ENCODE results near the gene MED22.
"Not testable (repeated sequence)": the region's sequence is repeated elsewhere in the genome, so short reads cannot be mapped to it uniquely, and the experiment has no call there.

MED22 gene

DNA sequence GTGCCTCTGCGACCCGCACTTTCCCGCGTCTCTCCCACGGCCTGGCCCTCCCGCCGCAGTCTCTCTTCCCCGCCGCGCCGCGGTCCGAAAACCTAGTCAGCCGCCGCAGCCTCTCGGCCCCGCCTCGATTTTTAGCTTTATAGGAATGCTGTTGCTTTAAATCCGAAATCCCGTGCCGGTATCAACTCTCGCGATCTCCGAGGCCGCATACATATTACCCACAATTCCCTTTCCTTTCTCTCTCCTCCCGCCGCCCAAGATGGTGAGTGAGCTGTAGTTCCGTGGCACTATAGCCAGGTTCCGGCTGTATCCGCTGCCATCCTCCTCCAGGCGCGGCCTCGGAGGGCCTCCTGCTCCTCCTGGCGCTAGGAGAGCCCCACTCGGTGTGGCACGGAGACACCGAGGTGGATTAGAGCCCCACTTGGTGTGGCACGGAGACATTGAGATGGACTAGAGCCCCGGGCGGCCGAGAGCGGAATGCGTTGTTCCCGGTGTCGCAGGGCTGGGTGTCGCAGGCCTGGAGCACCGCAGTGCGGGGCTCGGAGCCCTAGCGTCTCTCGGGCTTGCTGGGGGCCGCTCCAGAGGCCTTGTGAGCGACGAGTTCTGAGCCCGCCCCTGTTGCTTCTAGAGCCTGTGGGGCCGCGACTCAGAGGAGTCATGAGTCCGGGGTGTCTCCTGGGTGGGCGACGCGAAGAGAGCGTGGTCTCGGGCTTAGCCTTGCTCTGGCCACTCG lies at the start of gene MED22, which contains the start of gene RPL7A:
Gene MED22 (minus strand): TSS at position 147 of the 733 bp plus-strand sequence. CDS start 1,469 bp downstream, outside the sequence.
Gene RPL7A (plus strand): TSS at position 234 of the 733 bp plus-strand sequence. CDS start 26 bp downstream, at position 260.
- peak; percentile 97 for DNase-seq (ENCODE audit: low spot score)

GRCh38 chr9:133397370-133397769 lies 49.4 kb upstream of the MED22 start:
- no peak for DNase-seq (ENCODE audit: low spot score)

DNA sequence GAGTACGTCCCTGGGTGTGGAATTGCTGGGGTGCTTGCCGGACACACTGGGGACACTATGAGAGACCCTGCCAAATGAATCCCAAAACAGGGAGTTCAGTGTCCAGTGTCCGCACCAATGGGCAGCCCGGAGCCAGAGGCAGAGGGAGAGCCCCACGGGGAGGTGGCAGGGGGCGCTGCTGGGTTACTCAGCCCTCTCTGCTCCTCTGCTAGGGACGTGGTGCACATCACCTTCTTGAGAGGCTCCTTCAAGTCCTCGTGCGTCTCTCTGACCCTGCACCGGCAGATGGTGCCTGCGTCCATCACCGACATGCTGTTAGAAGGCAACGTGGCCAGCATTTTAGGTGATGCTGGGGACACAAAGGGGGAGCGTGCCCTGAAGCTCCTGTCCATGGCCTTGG lies 49.0 kb upstream of the MED22 start:
- DNase-seq (ENCODE audit: low spot score): no peak

DNA sequence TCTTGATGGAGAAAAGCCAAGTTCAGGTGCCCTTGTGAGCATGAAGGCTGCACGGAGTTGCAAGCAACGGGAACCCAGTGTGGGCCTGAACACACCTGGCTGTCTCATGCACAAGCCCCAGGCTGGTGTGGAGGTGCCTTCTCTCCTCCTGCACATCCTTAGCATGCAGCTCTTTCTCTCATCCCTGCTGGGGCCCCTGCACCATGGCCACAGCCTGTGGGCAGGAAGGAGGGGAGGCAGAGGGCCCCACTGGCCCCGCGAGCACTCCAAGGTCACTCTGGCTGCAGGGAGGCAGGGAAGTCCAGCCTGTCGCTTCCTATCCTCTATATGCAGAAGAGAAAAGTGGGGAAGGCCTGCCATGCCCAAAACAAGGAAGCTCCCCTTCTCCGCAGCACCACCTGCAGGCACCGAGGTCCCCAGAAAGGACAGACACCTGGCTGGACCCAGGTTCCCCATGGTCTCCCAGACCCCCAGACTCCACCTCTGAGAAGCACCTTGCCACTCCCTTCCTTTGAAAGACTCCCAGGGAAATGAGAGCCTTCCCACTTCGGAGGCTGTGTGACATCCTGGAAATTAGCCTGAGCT lies 46.8 kb upstream of the MED22 start:
- no peak for DNase-seq (ENCODE audit: low spot score)

- no peak for DNase-seq (ENCODE audit: low spot score)
Measured at GRCh38 chr9:133393399-133393798, 45.5 kb upstream of the MED22 start.

DNA sequence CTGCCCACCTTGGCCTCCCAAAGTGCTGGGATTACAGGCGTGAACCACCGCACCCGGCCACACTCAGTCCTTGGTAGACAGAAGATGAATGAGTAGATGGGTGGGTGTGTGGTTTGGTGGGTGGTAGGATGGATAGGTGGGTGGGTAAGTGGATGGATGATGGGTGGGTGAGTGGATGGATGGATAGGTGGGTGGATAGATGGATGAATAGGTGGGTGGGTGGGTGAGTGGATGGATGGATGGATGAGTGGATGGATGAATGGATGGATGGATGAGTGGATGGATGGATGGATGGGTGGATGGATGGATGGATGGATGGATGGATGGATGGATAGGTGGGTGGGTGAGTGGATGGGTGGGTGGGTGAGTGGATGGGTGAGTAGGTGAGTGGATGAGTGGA lies 44.4 kb upstream of the MED22 start:
- DNase-seq (ENCODE audit: low spot score): not testable (repeated sequence)

GRCh38 chr9:133391449-133391848 lies 43.5 kb upstream of the MED22 start:
- not testable (repeated sequence) for DNase-seq (ENCODE audit: low spot score)

DNA sequence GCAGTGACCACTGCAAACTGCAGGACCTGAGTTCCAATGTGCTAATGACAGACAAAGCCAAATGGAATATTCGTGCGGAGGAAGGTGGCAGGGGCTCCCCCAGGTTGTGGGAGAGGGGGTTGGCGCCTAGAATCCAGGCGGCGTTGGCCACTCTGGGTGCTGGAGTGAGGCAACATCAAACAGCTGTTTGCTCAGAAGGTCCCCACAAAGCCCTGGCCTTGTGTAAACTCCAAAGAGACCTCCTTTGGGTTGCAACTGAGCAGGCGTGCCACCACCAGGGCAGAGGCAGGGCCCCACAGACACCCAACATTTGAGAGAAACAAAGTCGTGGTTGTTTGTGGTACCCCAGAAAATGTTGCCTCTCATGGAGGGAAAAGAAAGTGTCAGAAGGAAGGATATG lies 42.8 kb upstream of the MED22 start:
- DNase-seq (ENCODE audit: low spot score): no peak

DNA sequence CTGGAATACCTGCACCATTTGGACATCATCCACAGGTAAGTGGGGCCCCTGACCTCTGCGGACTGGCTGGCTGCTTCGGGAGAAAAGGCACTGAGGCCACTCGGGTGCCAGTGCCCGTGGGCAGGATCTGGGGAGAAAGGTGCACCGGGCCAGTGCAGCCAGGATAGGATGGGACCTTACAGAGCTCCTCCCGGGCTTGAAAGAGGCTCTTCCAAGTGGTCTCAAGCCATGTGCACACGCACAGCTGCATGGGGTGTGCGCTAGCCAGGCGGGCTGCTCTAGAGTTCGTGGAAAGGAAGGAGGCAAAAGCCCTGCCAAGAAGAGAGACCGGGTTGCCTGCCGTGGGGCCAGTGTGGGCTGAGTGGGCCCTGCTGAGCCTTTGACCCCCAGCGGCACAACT lies 41.6 kb upstream of the MED22 start:
- no peak for DNase-seq (ENCODE audit: low spot score)

DNA sequence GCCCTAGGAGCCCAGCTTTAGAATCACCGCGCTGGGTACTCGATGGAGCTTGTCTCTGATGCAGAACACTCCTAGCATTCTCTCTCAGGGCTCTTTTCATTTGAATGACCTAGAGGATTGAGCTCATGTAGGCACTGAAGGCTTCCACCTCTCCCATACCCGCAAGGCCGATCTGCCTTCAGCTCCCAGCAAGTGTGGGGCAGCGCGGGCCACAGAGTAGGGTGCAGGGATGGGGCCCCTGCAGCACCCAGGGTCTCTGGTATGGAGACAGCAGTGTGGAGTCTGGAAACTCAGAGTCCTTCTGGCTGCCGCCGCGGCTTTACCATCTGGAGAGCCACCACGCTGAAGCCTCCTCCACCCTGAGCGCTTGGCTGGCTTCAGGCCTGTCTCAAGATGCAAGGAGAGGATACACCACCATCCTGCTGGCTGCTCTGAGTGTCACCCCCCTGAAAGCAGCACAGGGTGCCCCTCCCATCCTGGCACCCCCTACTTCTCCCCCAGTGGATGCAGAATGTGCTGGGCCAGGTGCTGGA lies 41.2 kb upstream of the MED22 start:
- no peak for DNase-seq (ENCODE audit: low spot score)

- no peak for DNase-seq (ENCODE audit: low spot score)
Measured at GRCh38 chr9:133387680-133388079, 39.7 kb upstream of the MED22 start.

DNA sequence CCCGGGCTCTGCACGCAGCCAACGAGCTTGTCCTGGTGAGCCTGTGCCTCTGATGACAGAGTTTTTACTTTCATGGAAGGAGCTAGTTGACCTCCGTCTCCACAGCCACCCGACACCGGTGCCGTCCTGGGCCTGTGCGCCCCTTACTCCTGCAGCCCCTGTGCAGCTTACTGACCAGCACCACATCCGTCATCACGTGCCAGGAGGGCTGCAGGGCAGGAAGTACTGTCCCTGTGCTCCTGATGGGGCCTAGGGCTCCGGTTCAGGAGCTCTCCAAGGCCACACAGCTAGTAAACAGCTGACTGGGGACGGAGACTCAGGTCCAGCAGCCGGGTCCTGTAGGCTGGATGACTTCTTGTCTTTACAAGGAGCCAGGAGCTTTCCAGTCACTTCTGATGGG lies 38.4 kb upstream of the MED22 start:
- DNase-seq (ENCODE audit: low spot score): no peak

GRCh38 chr9:133385452-133385851 lies 37.5 kb upstream of the MED22 start:
- no peak for DNase-seq (ENCODE audit: low spot score)

DNA sequence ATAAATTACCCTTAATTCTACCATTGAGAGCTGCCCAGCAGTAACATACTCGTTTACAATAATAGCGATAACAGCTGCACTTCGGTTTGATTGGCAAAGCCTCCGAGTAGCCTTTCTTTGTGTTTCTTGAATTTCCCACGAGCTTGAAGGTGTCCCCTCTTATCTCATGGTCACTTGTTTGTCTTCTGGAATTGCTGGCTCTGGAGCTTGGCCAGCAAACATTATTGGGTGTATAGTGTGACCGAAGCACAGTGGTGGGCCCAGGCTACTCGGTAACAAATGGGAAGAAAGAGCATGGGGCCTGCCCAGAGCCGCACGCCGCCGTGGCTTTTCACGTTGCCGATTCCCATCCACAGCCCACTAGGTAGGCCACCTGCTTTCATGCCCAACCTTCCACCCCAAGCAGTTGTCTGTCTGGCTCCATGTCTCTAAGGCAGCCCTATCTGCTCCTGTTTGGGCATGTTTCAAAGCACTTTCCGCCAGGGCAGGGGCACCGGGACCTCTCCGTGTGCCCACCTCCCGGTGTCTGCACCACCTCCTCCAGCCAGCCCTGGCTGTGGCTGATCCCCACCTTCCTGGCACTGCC lies 36.9 kb upstream of the MED22 start:
- no peak for DNase-seq (ENCODE audit: low spot score)

DNA sequence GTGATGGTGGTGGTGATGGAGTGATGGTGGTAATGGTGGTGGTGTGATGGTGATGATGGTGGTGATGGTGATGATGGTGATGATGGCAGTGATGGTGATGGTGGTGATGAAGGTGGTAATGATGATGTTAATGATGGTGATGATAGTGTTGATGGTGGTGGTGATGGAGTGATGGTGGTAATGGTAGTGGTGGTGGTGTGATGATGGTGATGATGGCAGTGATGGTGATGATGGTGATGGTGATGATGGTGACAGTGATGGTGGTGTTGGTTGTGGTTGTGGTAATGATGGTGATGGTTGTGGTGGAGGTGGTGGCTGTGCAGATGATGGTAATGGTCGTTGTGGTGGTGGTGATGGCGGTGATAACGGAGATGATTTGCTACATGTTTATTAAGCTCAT lies 35.5 kb upstream of the MED22 start:
- no peak for DNase-seq (ENCODE audit: low spot score)

DNA sequence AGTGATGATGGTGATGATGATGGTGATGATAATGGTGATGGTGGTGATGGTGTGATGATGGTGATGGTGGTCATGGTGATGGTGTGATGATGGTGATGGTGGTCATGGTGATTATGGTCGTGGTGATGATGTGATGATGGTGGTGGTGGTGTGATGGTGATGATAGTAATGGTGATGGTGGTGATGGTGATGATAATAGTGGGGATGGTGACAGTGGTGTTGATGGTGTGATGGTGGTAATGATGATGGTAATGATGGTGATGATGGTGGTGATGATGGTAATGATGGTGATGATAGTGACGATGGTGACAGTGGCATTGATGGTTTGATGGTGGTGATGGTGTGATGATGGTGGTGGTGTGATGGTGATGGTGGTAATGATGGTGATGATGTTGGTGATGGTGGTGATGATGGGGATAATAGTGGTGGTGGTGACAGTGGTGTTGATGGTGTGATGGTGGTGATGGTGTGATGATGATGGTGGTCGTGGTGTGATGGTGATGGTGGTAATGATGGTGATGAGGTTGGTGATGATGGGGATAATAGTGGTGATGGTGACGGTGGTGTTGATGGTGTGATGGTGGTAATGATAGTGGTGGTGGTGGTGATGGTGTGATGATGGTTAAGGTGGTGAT lies 34.7 kb upstream of the MED22 start:
- DNase-seq (ENCODE audit: low spot score): no peak

DNA sequence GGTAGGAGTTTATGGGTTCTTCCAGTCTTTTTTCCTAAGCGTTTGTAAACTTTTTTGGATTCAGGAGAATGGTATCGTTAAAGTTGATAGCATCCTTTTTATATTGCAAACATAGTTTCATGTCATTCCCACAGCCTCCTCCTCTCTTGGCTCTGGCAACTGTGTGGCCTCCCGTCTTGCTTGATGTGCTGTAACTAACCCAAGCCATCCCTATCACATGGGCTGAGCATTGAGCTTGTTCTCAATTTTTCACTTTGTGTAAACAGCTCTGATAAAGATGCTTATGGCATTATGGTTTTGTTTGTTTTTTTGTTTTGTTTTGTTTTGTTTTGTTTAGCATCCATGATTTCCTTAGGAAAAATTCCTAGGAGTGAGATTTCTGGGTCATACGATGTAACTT lies 32.8 kb upstream of the MED22 start:
- no peak for DNase-seq (ENCODE audit: low spot score)

- no peak for DNase-seq (ENCODE audit: low spot score)
Measured at GRCh38 chr9:133379153-133380086, 31.5 kb upstream of the MED22 start.

DNA sequence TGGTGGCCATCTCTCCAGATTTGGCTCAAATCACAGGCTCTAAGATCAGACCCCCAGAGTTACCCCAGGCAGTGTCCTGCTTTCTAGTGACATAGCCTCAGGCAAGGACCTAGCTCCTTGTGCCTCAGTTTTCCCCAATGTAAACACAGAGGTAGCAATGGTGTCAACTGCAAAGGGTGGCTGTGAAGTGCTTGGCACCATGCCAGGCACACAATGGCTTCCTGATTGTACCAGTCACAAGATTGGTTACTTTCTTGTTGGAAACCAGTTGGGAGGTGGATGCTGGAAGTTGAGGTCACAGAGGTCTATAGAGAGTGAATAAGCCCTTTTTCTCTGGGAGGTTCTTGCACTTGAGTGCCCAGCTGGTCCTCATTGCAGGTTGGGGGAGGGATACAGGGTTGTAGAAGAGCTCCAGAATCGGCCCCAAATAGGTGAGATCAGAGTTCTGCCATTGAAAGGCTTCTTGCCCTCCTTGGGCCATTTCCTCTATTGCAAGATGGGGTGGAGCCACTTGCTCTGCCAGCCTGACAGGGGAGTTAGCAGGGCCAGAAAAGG lies 30.6 kb upstream of the MED22 start:
- DNase-seq (ENCODE audit: low spot score): no peak

DNA sequence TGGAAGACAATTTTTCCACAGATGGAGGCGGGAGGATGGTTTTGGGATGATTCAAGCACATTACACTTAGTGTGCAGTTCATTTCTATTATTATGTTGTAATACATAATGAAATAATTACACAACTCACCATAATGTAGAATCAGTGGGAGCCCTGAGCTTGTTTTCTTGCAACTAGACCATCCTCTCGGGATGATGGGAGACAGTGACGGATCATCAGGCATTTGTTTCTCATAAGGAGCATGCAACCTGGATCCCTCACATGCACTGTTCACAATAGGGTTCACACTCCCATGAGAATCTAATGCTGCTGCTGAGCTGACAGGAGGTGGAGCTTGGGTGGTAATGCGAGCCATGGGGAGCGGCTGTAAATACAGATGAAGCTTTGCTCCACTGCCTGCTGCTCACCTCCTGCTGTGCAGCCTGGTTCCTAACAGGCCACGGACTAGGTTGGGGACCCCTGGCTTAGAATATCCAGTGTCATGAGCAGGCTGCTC lies 29.8 kb upstream of the MED22 start:
- DNase-seq (ENCODE audit: low spot score): no peak

DNA sequence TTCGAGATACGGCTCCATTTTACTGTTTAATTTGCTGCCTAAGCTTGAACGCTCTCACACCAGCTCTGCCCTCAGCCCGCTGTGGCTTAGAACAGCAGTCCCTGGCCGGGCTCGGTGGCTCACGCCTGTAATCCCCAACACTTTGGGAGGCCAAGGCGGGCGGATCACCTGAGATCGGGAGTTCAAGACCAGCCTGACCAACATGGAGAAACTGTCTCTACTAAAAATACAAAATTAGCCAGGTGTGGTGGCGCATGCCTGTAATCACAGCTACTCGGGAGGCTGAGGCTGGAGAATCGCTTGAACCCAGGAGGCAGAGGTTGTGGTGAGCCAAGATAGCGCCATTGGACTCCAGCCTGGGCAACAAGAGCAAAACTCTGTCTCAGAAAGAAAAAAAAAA lies 29.3 kb upstream of the MED22 start:
- not testable (repeated sequence) for DNase-seq (ENCODE audit: low spot score)

All from hematopoietic multipotent progenitor cell treated with erythropoietin and hydrocortisone succinate and interleukin-3 and kit ligand, for 17 days (in vitro differentiated cells).